Measurements from ENCODE around the gene TFAP2A.

The TFAP2A gene

GRCh38 chr6:10404107-10404798, 10.6 kb downstream of the TFAP2A start (continued):
- TF ChIP-seq ZNF148 (tag by site-specific recombination; IDR thresholded peaks at IDR 0.05; ENCODE audit: borderline replicate concordance): no peak
- TF ChIP-seq, protein P1, sequence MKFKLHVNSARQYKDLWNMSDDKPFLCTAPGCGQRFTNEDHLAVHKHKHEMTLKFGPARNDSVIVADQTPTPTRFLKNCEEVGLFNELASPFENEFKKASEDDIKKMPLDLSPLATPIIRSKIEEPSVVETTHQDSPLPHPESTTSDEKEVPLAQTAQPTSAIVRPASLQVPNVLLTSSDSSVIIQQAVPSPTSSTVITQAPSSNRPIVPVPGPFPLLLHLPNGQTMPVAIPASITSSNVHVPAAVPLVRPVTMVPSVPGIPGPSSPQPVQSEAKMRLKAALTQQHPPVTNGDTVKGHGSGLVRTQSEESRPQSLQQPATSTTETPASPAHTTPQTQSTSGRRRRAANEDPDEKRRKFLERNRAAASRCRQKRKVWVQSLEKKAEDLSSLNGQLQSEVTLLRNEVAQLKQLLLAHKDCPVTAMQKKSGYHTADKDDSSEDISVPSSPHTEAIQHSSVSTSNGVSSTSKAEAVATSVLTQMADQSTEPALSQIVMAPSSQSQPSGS (tag by site-specific recombination; IDR thresholded peaks at IDR 0.05; ENCODE audit: low read depth): no peak
- peak; percentile 49; the same call in 1 of the 2 replicates for TF ChIP-seq REST (tag by site-specific recombination; IDR thresholded peaks at IDR 0.05)
- no peak for TF ChIP-seq ZNF521 (tag by site-specific recombination; IDR thresholded peaks at IDR 0.05)
- TF ChIP-seq, protein P2, sequence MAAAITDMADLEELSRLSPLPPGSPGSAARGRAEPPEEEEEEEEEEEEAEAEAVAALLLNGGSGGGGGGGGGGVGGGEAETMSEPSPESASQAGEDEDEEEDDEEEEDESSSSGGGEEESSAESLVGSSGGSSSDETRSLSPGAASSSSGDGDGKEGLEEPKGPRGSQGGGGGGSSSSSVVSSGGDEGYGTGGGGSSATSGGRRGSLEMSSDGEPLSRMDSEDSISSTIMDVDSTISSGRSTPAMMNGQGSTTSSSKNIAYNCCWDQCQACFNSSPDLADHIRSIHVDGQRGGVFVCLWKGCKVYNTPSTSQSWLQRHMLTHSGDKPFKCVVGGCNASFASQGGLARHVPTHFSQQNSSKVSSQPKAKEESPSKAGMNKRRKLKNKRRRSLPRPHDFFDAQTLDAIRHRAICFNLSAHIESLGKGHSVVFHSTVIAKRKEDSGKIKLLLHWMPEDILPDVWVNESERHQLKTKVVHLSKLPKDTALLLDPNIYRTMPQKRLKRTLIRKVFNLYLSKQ (tag by site-specific recombination; IDR thresholded peaks at IDR 0.05; ENCODE audit: borderline replicate concordance): no peak
- no peak for TF ChIP-seq ZFP41 (tag by site-specific recombination; IDR thresholded peaks at IDR 0.05; ENCODE audit: borderline replicate concordance)
- TF ChIP-seq, protein P3, sequence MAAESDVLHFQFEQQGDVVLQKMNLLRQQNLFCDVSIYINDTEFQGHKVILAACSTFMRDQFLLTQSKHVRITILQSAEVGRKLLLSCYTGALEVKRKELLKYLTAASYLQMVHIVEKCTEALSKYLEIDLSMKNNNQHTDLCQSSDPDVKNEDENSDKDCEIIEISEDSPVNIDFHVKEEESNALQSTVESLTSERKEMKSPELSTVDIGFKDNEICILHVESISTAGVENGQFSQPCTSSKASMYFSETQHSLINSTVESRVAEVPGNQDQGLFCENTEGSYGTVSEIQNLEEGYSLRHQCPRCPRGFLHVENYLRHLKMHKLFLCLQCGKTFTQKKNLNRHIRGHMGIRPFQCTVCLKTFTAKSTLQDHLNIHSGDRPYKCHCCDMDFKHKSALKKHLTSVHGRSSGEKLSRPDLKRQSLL (tag by site-specific recombination; IDR thresholded peaks at IDR 0.05): peak; percentile 70; the same call in 1 of the 2 replicates
- peak; percentile 20; the same call in 1 of the 2 replicates for TF ChIP-seq ZNF561 (tag by site-specific recombination; IDR thresholded peaks at IDR 0.05; ENCODE audit: borderline replicate concordance)
- TF ChIP-seq, protein P4, sequence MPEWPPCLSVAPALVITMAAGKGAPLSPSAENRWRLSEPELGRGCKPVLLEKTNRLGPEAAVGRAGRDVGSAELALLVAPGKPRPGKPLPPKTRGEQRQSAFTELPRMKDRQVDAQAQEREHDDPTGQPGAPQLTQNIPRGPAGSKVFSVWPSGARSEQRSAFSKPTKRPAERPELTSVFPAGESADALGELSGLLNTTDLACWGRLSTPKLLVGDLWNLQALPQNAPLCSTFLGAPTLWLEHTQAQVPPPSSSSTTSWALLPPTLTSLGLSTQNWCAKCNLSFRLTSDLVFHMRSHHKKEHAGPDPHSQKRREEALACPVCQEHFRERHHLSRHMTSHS (tag by site-specific recombination; IDR thresholded peaks at IDR 0.05): no peak
- 0 out of 2 replicates have a peak, but pooled peaks have one; percentile 50 for TF ChIP-seq YY2 (tag by site-specific recombination; IDR thresholded peaks at IDR 0.05)
- no peak for TF ChIP-seq ZNF114 (tag by site-specific recombination; IDR thresholded peaks at IDR 0.05)
- TF ChIP-seq ZNF777 (tag by site-specific recombination; IDR thresholded peaks at IDR 0.05; ENCODE audit: borderline replicate concordance): no peak
- TF ChIP-seq ZNF544 (tag by site-specific recombination; IDR thresholded peaks at IDR 0.05): no peak
- TF ChIP-seq GLI2 (tag by site-specific recombination; IDR thresholded peaks at IDR 0.05; ENCODE audit: borderline replicate concordance, low read depth): no peak
- TF ChIP-seq ZNF423 (tag by site-specific recombination; IDR thresholded peaks at IDR 0.05): no peak
- TF ChIP-seq ZNF18 (tag by site-specific recombination; IDR thresholded peaks at IDR 0.05): peak; percentile 34; the same call in 1 of the 2 replicates
- TF ChIP-seq RBAK (tag by site-specific recombination; IDR thresholded peaks at IDR 0.05): no peak
- no peak for TF ChIP-seq ZNF610 (tag by site-specific recombination; IDR thresholded peaks at IDR 0.05; ENCODE audit: borderline replicate concordance)
- no peak for TF ChIP-seq ZNF146 (tag by site-specific recombination; IDR thresholded peaks at IDR 0.05)
- no peak for TF ChIP-seq ZNF37A (tag by site-specific recombination; IDR thresholded peaks at IDR 0.05)
- no peak for TF ChIP-seq ZNF211 (tag by site-specific recombination; IDR thresholded peaks at IDR 0.05; ENCODE audit: low read depth)
- TF ChIP-seq ZNF639 (tag by site-specific recombination; IDR thresholded peaks at IDR 0.05): no peak

All from HEK293 (cell line).